Cardiac septum (tissue), 1 donor: Measurements from ENCODE around the gene EVA1C. TPM values are rescaled to one million over a fixed set of nuclear protein-coding genes. Genes with fewer than 3 reads are reported as not detected.
A peak's percentile ranks its signal among the peaks of the same experiment; 100 is the strongest.
"Not testable (repeated sequence)": the region's sequence is repeated elsewhere in the genome, so short reads cannot be mapped to it uniquely, and the experiment has no call there.

Experiments used
- DNase-seq: peaks from one replicate; pipeline ENCODE4 v3.0.0-alpha.2; 2020; ENCODE audit warnings: low spot score
- intact Hi-C: fragments of 100-400 bp; cut with DNase I; formaldehyde crosslinking; loops from one replicate; pipeline ENCODE4 v1.14.0; 2022
- total RNA-seq: library from RNA; stranded (reverse); fragmentation: NEBNext Ultra II Directional; extraction: Animal tissue kit (Norgen Biotek cat#: 25700); gene quantifications from one replicate; pipeline ENCODE4 v1.2.1, GENCODE V29; 2021
- donor health status: DM: no; HTN: no; CAD: no.

EVA1C gene
- total RNA-seq, 1 donor from 2014 or later, result 15.4 TPM

- peak; percentile 7 for DNase-seq
- intact Hi-C loops, result not testable (repeated sequence)
Measured at GRCh38 chr21:32508975-32509374, 96.5 kb downstream of the EVA1C start.

- DNase-seq, result no peak
- intact Hi-C loops, result no loop called here
Measured at GRCh38 chr21:32514275-32515055, 102.0 kb downstream of the EVA1C start.

- DNase-seq, result no peak
- intact Hi-C loops, result no loop called here
Measured at GRCh38 chr21:32515874-32516273, 103.4 kb downstream of the EVA1C start.

DNA sequence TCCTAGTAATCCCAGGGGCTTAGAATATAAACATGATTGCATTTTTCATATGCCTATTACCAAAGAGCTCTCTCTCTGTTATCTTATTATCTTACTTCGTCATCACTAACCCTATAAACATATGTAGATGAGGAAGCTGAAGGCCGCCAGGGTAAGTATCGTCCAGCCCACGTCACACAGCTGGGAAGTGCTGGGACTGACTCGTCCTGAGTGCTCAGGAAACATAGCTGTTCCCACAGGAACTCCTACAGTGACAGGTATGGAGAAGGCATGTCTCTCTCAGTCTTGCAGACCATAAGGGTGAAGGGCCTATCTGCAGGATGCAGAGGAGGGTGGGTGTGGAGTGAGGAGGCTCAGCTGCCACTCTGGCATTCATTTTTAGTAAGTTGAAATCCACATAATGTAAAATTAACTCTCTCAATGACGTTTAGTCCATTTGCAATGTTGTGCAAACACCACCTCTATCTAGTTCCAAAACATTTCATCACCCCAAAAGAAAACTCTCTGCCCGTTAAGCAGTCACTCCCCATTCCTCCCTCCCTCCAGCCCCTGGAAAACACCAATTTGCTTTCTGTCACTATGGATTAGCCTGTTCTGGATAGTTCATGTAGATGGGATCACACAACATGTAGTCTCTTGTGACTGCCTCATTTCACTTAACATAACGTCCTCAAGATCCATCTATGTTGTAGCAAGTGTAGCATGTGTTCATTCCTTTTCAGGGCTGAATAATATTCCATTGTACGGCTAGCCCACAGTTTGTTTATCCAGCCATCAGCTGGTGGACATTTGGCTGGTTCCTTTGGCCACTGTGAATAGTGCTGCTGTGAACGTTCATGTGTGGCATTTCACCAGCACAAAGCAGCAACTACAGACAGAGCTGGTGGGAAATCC, 104.5 kb downstream of the EVA1C start:
- no peak for DNase-seq
- intact Hi-C loops, result no loop called here

- intact Hi-C loops, result loop anchor here (5.0 kb wide), 1 partner anchor 47 kb away; no protein-coding TSS in a partner anchor
- DNase-seq, result no peak
Measured at GRCh38 chr21:32519945-32520874, 107.7 kb downstream of the EVA1C start.

GRCh38 chr21:32520875-32521735, 108.6 kb downstream of the EVA1C start:
- peak; percentile 88 for DNase-seq
- intact Hi-C loops, result loop anchor here (1.0 to 5.0 kb wide), 2 partner anchors 46 to 109 kb away; partner anchors contain the start of gene EVA1C

- intact Hi-C loops, result loop anchor here (1.0 to 5.0 kb wide), 2 partner anchors 45 to 110 kb away; partner anchors contain the start of gene EVA1C
Measured at GRCh38 chr21:32521736-32522355, 109.3 kb downstream of the EVA1C start.

DNA sequence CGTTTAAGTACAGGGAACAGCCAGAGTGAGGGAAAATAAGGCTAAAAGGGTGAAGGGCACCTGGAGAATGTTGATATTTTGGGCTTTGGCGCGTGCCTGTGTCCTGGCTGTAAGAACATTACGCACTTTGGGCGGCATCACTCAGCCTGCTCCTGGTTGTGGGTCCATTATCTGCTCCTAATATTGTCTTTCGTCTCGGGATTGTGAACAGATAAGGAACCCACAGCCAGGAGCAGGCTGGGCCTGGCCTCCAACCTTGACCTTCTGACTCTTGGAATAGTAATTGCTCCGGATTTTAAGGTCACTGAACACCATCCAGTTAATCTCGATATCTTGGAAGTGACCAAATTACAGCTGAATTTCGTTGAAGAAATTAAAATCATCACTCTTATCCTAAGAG, 111.0 kb downstream of the EVA1C start:
- no peak for DNase-seq
- intact Hi-C loops, result loop anchor here (5.0 kb wide), 1 partner anchor 44 kb away; no protein-coding TSS in a partner anchor

More at GRCh38 chr21:32521736-32522355, 109.3 kb downstream of the EVA1C start:
- DNase-seq, result no peak

GRCh38 chr21:32523988-32524719, 111.6 kb downstream of the EVA1C start:
- no peak for DNase-seq
- intact Hi-C loops, result loop anchor here (5.0 kb wide), 1 partner anchor 43 kb away; no protein-coding TSS in a partner anchor

- intact Hi-C loops, result no loop called here
- no peak for DNase-seq
Measured at GRCh38 chr21:32525282-32525681, 112.8 kb downstream of the EVA1C start.

DNA sequence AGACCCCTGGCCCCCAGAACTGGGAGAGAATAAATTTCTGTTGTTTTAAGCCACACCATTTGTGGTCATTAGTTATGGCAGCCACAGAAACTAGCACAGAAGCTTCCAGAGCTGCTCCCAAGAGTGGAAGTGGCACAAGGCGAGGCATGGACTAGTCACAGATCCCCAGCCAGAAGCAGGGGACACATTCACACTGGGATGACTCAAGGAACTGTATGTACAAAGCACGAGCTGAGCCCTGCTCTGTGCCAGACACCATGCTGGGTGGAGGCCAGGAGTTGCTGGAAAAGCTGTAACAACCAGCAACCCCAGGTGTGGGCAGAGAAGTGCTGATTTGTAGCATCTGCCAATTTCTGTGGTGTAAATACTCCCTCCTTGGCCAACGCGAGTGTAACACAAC, 117.2 kb downstream of the EVA1C start:
- intact Hi-C loops, result no loop called here
- no peak for DNase-seq

- DNase-seq, intact Hi-C loops: not testable (repeated sequence)
Measured at GRCh38 chr21:32530809-32531208, 118.3 kb downstream of the EVA1C start.

DNA sequence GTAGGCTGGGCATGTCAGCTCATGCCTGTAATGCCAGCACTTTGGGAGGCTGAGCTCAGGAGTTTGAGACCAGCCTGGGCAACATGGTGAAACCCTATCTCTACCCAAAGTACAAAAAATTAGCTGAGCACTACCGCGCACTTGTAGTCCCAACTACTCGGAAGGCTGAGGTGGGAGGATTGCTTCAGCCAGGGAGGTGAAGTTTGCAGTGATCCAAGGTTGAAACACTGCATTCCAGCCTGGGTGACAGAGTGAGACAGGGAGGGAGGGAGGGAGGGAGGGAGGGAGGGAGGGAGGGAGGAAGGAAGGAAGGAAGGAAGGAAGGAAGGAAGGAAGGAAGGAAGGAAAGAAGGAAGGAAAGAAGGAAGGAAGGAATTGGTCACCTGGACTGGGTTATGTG, 119.1 kb downstream of the EVA1C start:
- DNase-seq, intact Hi-C loops: not testable (repeated sequence)

DNA sequence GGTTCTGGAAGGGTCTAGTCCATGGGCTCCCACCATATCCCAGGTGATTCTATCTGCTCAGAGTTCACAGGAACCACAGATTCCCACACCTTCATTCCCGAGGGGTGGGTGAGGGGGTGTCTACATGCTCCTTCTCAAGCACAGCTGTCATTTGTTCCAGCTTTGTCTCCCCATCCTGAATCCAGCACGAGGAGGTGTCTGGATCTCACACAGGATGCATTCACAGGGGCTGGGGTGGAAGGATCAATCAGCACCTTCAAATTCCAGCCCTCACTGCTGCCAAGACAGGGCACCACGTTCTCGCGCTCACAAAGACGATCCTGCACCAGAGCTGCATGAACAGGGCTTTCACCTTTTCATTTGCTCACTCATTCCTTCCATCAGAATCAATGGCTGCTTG, 120.1 kb downstream of the EVA1C start:
- no peak for DNase-seq
- intact Hi-C loops, result no loop called here

- intact Hi-C loops, result no loop called here
Measured at GRCh38 chr21:32533053-32533452, 120.5 kb downstream of the EVA1C start.

DNA sequence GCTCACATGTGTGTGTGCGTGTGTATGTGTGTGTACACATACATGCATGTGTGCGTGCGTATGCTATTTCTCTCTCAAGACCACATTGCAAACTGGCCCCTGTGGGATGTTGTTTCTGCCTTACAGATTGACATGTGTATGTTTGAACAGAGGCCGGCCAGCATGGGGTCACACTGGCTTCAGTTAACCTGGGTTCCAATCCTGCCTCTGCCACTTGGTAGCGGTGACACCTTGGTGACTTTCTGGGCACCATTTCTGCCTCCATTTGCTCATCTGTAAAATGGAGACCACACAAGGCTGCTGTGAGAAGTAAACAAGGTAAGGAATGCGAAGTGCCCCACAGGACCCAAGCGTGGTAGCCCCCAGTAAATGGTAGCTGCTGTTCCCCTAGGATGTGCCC, 121.1 kb downstream of the EVA1C start:
- DNase-seq, result no peak
- intact Hi-C loops, result no loop called here

More at GRCh38 chr21:32533053-32533452, 120.5 kb downstream of the EVA1C start:
- DNase-seq, result no peak

DNA sequence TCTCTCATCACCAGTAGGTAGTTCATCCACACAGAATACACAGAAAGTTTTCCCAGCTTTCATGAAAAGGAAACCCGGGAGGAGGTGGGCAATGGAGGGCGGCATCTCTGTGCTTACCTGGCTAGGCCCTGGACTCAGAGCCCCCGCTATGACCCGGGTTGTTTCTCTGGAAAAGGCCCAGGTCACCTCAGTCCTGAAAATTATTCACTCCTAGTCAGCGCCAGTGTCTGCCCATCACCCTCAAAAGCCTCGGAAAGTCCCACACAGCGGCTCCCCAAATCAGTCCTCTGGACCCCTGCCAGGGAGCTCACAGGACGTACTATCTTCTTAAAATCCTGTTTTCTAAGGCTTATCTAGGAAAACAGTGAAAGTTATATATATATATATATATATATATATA, 121.6 kb downstream of the EVA1C start:
- no peak for DNase-seq
- intact Hi-C loops, result no loop called here
